ENCODE data around the gene ANKRD16. TPM values are rescaled to one million over a fixed set of nuclear protein-coding genes. Genes with fewer than 3 reads are reported as not detected.
A peak's percentile ranks its signal among the peaks of the same experiment; 100 is the strongest.
"Not testable (repeated sequence)": the region's sequence is repeated elsewhere in the genome, so short reads cannot be mapped to it uniquely, and the experiment has no call there.

The ANKRD16 gene
- total and polyA plus RNA-seq, 7 donors = 1.6 to 11.4 (median 8.6) TPM

DNA sequence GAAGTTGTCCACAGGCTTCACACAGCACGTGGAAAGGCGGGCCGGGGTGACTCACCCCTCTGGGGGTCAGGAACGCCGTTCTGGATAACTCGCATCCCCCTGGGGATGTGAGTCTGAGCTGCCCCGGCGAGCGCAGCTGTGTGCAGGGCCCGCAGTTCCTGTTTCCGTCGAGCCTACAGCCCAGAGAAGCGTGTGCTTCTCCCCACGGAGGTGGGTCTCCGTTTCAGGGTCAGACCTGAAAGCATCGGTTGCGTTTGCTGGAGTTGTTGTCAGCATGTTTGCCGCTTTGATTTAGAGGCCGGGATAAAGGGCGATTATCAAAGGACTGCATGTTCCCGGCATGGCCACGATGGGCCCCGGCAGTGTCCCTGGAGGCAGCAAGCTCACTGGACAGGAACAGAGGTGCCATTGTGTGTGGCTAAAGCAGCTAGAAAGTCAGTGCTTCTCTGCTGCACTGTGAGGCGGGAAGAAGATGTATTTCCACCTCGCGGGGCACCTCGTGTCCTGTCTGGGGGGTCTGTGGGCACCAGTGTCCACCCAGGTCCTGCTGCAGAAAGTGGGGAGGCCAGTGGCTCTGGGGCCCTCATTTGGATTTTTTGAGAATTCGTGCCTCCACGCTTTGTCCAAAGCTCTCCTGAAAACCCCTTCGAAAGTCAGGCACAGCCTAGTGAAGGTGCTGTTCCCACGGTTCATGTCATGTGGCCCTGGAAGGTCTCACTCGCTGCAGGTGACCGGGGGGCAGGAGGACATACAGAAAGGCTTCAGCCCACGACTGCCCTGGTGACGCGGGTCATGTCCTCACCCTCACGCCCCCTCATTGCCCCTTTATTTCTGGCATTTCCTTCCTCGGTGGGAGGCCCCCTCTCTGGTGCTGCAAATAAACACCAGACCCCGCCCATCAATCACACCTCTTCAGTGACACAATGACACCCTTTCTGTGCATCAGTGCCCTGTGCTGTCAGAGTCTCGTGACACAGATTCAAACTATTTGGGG is 49.1 kb downstream of the ANKRD16 start:
- intact Hi-C loops (cut with DNase I) = no loop called here
- Histone ChIP-seq H3K27ac (peak overlapping the region in 3 of 4 donors; percentile 14 to 47 (median 31)), H3K36me3 (no peaks in the 10 kb centered on the region), H3K4me3 (no peak overlapping the region), H3K4me1 (no peaks in the 10 kb centered on the region), H3K9me3 (no peaks in the 10 kb centered on the region), H3K27me3 (no peaks in the 10 kb centered on the region)
- no peak for DNase-seq
- WGBS, 2 donors = 48 to 78% methylated on average over 40 of the region's 40 CpGs
- TF ChIP-seq POLR2AphosphoS5 (IDR thresholded peaks at IDR 0.05) (no peak), POLR2A (IDR thresholded peaks at IDR 0.05) (no peak), EP300 (IDR thresholded peaks at IDR 0.05) (no peak)
- TF ChIP-seq, protein P1, sequence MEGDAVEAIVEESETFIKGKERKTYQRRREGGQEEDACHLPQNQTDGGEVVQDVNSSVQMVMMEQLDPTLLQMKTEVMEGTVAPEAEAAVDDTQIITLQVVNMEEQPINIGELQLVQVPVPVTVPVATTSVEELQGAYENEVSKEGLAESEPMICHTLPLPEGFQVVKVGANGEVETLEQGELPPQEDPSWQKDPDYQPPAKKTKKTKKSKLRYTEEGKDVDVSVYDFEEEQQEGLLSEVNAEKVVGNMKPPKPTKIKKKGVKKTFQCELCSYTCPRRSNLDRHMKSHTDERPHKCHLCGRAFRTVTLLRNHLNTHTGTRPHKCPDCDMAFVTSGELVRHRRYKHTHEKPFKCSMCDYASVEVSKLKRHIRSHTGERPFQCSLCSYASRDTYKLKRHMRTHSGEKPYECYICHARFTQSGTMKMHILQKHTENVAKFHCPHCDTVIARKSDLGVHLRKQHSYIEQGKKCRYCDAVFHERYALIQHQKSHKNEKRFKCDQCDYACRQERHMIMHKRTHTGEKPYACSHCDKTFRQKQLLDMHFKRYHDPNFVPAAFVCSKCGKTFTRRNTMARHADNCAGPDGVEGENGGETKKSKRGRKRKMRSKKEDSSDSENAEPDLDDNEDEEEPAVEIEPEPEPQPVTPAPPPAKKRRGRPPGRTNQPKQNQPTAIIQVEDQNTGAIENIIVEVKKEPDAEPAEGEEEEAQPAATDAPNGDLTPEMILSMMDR (IDR thresholded peaks at IDR 0.05) = no peak

GRCh38 chr10:5836181-5836580 is 53.5 kb downstream of the ANKRD16 start:
- H3K27me3 ChIP-seq; DNase-seq; H3K27ac ChIP-seq; H3K4me1 ChIP-seq; intact Hi-C loops (cut with DNase I); H3K36me3 ChIP-seq; H3K9me3 ChIP-seq; H3K4me3 ChIP-seq: not testable (repeated sequence)
- 97 to 98% methylated on average over 2 of the region's 2 CpGs for WGBS, 2 donors

DNA sequence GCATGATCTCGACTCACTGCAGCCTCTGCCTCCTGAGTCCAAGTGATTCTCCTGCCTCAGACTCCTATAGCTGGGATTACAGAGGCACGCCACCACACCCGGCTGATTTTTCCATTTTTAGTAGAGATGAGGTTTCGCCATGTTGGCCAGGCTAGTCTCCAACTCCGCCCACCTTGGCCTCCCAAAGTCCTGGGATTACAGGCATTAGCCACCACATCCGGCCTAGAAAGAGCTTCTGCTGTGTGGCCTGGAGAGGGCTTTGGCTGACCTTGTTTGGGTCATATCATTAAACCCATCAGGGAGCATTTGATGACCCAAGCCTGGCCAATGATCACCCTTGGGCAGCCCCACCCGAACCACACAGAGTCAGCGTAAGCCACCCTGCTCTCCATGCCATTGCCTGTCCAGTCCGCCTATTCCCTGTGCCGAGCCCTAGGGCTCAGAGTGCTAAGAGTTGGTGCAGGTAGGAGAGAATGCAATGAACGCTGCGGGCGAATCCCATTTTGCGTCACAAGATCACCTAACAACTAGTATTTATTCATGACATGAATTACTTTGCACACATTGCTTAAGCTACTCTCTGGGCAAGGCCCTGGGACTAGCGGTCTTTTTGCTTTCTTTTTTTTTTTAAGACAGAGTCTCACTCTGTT is 54.1 kb downstream of the ANKRD16 start:
- intact Hi-C loops (cut with DNase I) = no loop called here
- Histone ChIP-seq H3K4me3 (no peak overlapping the region), H3K27ac (no peak overlapping the region), H3K36me3 (no peaks in the 10 kb centered on the region), H3K9me3 (no peaks in the 10 kb centered on the region), H3K4me1 (no peaks in the 10 kb centered on the region), H3K27me3 (no peaks in the 10 kb centered on the region)
- no peak for DNase-seq
- WGBS, 2 donors = 95 to 96% methylated on average over 15 of the region's 15 CpGs
- TF ChIP-seq POLR2A (IDR thresholded peaks at IDR 0.05) (no peak), EP300 (IDR thresholded peaks at IDR 0.05) (no peak), POLR2AphosphoS5 (IDR thresholded peaks at IDR 0.05) (no peak)
- TF ChIP-seq, protein P1 (IDR thresholded peaks at IDR 0.05) = no peak

- peak; percentile 19 for DNase-seq
- H3K27me3 ChIP-seq = no peaks in the 10 kb centered on the region
- H3K4me1 ChIP-seq = no peaks in the 10 kb centered on the region
- TF ChIP-seq POLR2AphosphoS5 (IDR thresholded peaks at IDR 0.05) (no peak), POLR2A (IDR thresholded peaks at IDR 0.05) (no peak), EP300 (IDR thresholded peaks at IDR 0.05) (no peak)
- TF ChIP-seq, protein P1 (IDR thresholded peaks at IDR 0.05) = no peak
- H3K4me3 ChIP-seq = no peak overlapping the region
- intact Hi-C loops (cut with DNase I) = no loop called here
- no peak overlapping the region for H3K27ac ChIP-seq
- no peaks in the 10 kb centered on the region for H3K36me3 ChIP-seq
- WGBS, 2 donors = 67% methylated on average over 6 of the region's 6 CpGs
- no peaks in the 10 kb centered on the region for H3K9me3 ChIP-seq
Observed at GRCh38 chr10:5833814-5834213, 55.9 kb downstream of the ANKRD16 start.

GRCh38 chr10:5832946-5833345 is 56.7 kb downstream of the ANKRD16 start:
- 23 to 68% methylated on average over 13 of the region's 13 CpGs for WGBS, 2 donors
- H3K9me3 ChIP-seq = no peaks in the 10 kb centered on the region
- H3K36me3 ChIP-seq = no peaks in the 10 kb centered on the region
- H3K4me1 ChIP-seq = no peaks in the 10 kb centered on the region
- H3K4me3 ChIP-seq = no peak overlapping the region
- intact Hi-C loops (cut with DNase I) = no loop called here
- TF ChIP-seq EP300 (IDR thresholded peaks at IDR 0.05) = no peak
- H3K27me3 ChIP-seq = no peaks in the 10 kb centered on the region
- DNase-seq = peak; percentile 50
- no peak overlapping the region for H3K27ac ChIP-seq
